ENCODE results near the gene PSMG2. TPM values are rescaled to one million over a fixed set of nuclear protein-coding genes. Genes with fewer than 3 reads are reported as not detected.
"Not testable (repeated sequence)": the region's sequence is repeated elsewhere in the genome, so short reads cannot be mapped to it uniquely, and the experiment has no call there.

Gene PSMG2
- total and polyA plus RNA-seq, 9 donors: 51.9 to 114 (median 66.8) TPM

GRCh38 chr18:12750715-12751502 is 48.1 kb downstream of the PSMG2 start:
- no peak for TF ChIP-seq EP300 (IDR thresholded peaks at IDR 0.05)
- TF ChIP-seq, protein P1, sequence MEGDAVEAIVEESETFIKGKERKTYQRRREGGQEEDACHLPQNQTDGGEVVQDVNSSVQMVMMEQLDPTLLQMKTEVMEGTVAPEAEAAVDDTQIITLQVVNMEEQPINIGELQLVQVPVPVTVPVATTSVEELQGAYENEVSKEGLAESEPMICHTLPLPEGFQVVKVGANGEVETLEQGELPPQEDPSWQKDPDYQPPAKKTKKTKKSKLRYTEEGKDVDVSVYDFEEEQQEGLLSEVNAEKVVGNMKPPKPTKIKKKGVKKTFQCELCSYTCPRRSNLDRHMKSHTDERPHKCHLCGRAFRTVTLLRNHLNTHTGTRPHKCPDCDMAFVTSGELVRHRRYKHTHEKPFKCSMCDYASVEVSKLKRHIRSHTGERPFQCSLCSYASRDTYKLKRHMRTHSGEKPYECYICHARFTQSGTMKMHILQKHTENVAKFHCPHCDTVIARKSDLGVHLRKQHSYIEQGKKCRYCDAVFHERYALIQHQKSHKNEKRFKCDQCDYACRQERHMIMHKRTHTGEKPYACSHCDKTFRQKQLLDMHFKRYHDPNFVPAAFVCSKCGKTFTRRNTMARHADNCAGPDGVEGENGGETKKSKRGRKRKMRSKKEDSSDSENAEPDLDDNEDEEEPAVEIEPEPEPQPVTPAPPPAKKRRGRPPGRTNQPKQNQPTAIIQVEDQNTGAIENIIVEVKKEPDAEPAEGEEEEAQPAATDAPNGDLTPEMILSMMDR (IDR thresholded peaks at IDR 0.05): no peak
- no peak for TF ChIP-seq POLR2A (IDR thresholded peaks at IDR 0.05)
- intact Hi-C loops (cut with DNase I): no loop called here
- no peaks in the 10 kb centered on the region for H3K9me3 ChIP-seq
- no peaks in the 10 kb centered on the region for H3K36me3 ChIP-seq
- 90 to 93% (median 91%) methylated on average over 18 of the region's 18 CpGs for WGBS, 3 donors
- H3K27ac ChIP-seq: no peak overlapping the region
- H3K4me3 ChIP-seq: no peak overlapping the region
- no peaks in the 10 kb centered on the region for H3K4me1 ChIP-seq (ENCODE audit: insufficient read depth)
- no peak for DNase-seq
- no peaks in the 10 kb centered on the region for H3K27me3 ChIP-seq

- TF ChIP-seq, protein P1 (IDR thresholded peaks at IDR 0.05): no peak
- TF ChIP-seq POLR2A (IDR thresholded peaks at IDR 0.05) (no peak), EP300 (IDR thresholded peaks at IDR 0.05) (no peak)
- H3K9me3 ChIP-seq: no peaks in the 10 kb centered on the region
- intact Hi-C loops (cut with DNase I): no loop called here
- no peak overlapping the region for H3K4me3 ChIP-seq
- DNase-seq: no peak
- H3K27me3 ChIP-seq: no peaks in the 10 kb centered on the region
- H3K36me3 ChIP-seq: no peaks in the 10 kb centered on the region
- 86 to 88% (median 86%) methylated on average over 5 of the region's 5 CpGs for WGBS, 3 donors
- no peaks in the 10 kb centered on the region for H3K4me1 ChIP-seq (ENCODE audit: insufficient read depth)
- no peak overlapping the region for H3K27ac ChIP-seq
Measured at GRCh38 chr18:12751503-12751884, 48.7 kb downstream of the PSMG2 start.

- Histone ChIP-seq H3K4me3 (no peak overlapping the region), H3K27ac (no peak overlapping the region), H3K9me3 (no peaks in the 10 kb centered on the region), H3K27me3 (no peaks in the 10 kb centered on the region), H3K4me1 (ENCODE audit: insufficient read depth) (no peaks in the 10 kb centered on the region), H3K36me3 (no peaks in the 10 kb centered on the region)
- 82 to 91% (median 85%) methylated on average over 4 of the region's 4 CpGs for WGBS, 3 donors
- intact Hi-C loops (cut with DNase I): no loop called here
- TF ChIP-seq, protein P1 (IDR thresholded peaks at IDR 0.05): no peak
- TF ChIP-seq POLR2A (IDR thresholded peaks at IDR 0.05) (no peak), EP300 (IDR thresholded peaks at IDR 0.05) (no peak)
- DNase-seq: no peak
Measured at GRCh38 chr18:12751891-12752290, 49.0 kb downstream of the PSMG2 start.

- no peak overlapping the region for H3K4me3 ChIP-seq
- no peaks in the 10 kb centered on the region for H3K4me1 ChIP-seq (ENCODE audit: insufficient read depth)
- intact Hi-C loops (cut with DNase I): no loop called here
- WGBS, 3 donors: 84 to 89% (median 88%) methylated on average over 6 of the region's 6 CpGs
- H3K9me3 ChIP-seq: no peaks in the 10 kb centered on the region
- H3K27ac ChIP-seq: no peak overlapping the region
- H3K27me3 ChIP-seq: no peaks in the 10 kb centered on the region
- TF ChIP-seq POLR2A (IDR thresholded peaks at IDR 0.05) (no peak), EP300 (IDR thresholded peaks at IDR 0.05) (no peak)
- TF ChIP-seq, protein P1 (IDR thresholded peaks at IDR 0.05): no peak
- H3K36me3 ChIP-seq: no peaks in the 10 kb centered on the region
- DNase-seq: no peak
Measured at GRCh38 chr18:12754511-12754910, 51.7 kb downstream of the PSMG2 start.

- H3K36me3 ChIP-seq; H3K27me3 ChIP-seq; DNase-seq; H3K27ac ChIP-seq; intact Hi-C loops (cut with DNase I); H3K4me1 ChIP-seq (ENCODE audit: insufficient read depth); H3K9me3 ChIP-seq; H3K4me3 ChIP-seq: not testable (repeated sequence)
- WGBS, 3 donors: 96 to 98% (median 98%) methylated on average over 6 of the region's 6 CpGs
Measured at GRCh38 chr18:12755606-12756005, 52.8 kb downstream of the PSMG2 start.

- intact Hi-C loops (cut with DNase I); H3K4me1 ChIP-seq (ENCODE audit: insufficient read depth); H3K36me3 ChIP-seq; H3K4me3 ChIP-seq; H3K27ac ChIP-seq; DNase-seq; H3K9me3 ChIP-seq; H3K27me3 ChIP-seq: not testable (repeated sequence)
- 91 to 94% (median 93%) methylated on average over 14 of the region's 14 CpGs for WGBS, 3 donors
Measured at GRCh38 chr18:12756619-12757239, 53.9 kb downstream of the PSMG2 start.

- not testable (repeated sequence) for H3K36me3 ChIP-seq
Measured at GRCh38 chr18:12758566-12758965, 55.7 kb downstream of the PSMG2 start.

More at GRCh38 chr18:12758566-12758965, 55.7 kb downstream of the PSMG2 start:
- DNase-seq; H3K4me1 ChIP-seq (ENCODE audit: insufficient read depth); H3K27ac ChIP-seq; H3K27me3 ChIP-seq; H3K4me3 ChIP-seq; intact Hi-C loops (cut with DNase I); H3K9me3 ChIP-seq: not testable (repeated sequence)
- 78 to 84% (median 83%) methylated on average over 3 of the region's 3 CpGs for WGBS, 3 donors

All from ovary (tissue), 9 donors.